Hepatocyte (in vitro differentiated cells): Measurements from ENCODE around the gene POC1B. TPM values are rescaled to one million over a fixed set of nuclear protein-coding genes. Genes with fewer than 3 reads are reported as not detected.
A peak's percentile ranks its signal among the peaks of the same experiment; 100 is the strongest.

Experiments used
- DNase-seq: peaks from one replicate; pipeline ENCODE4 v3.0.0-alpha.2; 2016; ENCODE audit warnings: low spot score
- H2AFZ ChIP-seq: fragments of 200-600 bp; sonication (generic); 2 replicates; pipeline ENCODE4 v1.6.0; 2016; ENCODE audit warnings: antibody characterized with exemption, mild to moderate bottlenecking
- H3K27ac ChIP-seq: fragments of 200-600 bp; sonication (generic); 2 replicates; pipeline ENCODE4 v1.5.1; 2016; ENCODE audit warnings: mild to moderate bottlenecking
- H3K27me3 ChIP-seq: fragments of 200-600 bp; sonication (generic); 2 replicates; pipeline ENCODE4 v1.6.1; 2016
- H3K36me3 ChIP-seq: fragments of 200-600 bp; sonication (generic); replicated peaks from 2 replicates; pipeline ENCODE4 v1.5.1; 2016; ENCODE audit warnings: low read depth; ENCODE audit not compliant: insufficient read depth
- H3K4me1 ChIP-seq: fragments of 200-600 bp; sonication (generic); 2 replicates; pipeline ENCODE4 v1.5.1; 2016; ENCODE audit warnings: mild to moderate bottlenecking, moderate library complexity; ENCODE audit not compliant: insufficient read depth
- H3K4me2 ChIP-seq: fragments of 200-600 bp; sonication (generic); 2 replicates; pipeline ENCODE4 v1.6.0; 2016
- H3K4me3 ChIP-seq: fragments of 200-600 bp; sonication (generic); 2 replicates; pipeline ENCODE4 v1.5.1; 2016; ENCODE audit warnings: mild to moderate bottlenecking
- H3K79me2 ChIP-seq: fragments of 200-600 bp; sonication (generic); 2 replicates; pipeline ENCODE4 v1.6.0; 2017; ENCODE audit warnings: mild to moderate bottlenecking
- H3K9me2 ChIP-seq: fragments of 200-600 bp; sonication (generic); replicated peaks from 2 replicates; pipeline ENCODE4 v1.6.0; 2017; ENCODE audit warnings: mild to moderate bottlenecking; ENCODE audit not compliant: insufficient read depth
- H3K9me3 ChIP-seq: fragments of 200-600 bp; sonication (generic); 2 replicates; pipeline ENCODE4 v1.5.1; 2016; ENCODE audit warnings: low read depth, mild to moderate bottlenecking
- H4K20me1 ChIP-seq: fragments of 200-600 bp; sonication (generic); 2 replicates; pipeline ENCODE4 v1.6.0; 2016; ENCODE audit warnings: mild to moderate bottlenecking; ENCODE audit not compliant: insufficient read depth, poor library complexity, severe bottlenecking
- EZH2 ChIP-seq: fragments of 200-600 bp; sonication (generic); IDR thresholded peaks from 2 replicates; pipeline ENCODE4 v1.6.1; 2016; ENCODE audit warnings: antibody characterized with exemption, mild to moderate bottlenecking, borderline replicate concordance
- EZH2phosphoT487 ChIP-seq: fragments of 200-600 bp; sonication (generic); IDR thresholded peaks from one replicate; pipeline ENCODE4 v1.6.1; 2018; ENCODE audit warnings: antibody characterized with exemption, mild to moderate bottlenecking, low read depth, moderate library complexity; ENCODE audit not compliant: unreplicated experiment, severe bottlenecking
- WGBS: methylation state at CpG from one replicate; pipeline ENCODE4 v1.1.6; 2016; ENCODE audit warnings: low lambda C conversion rate; ENCODE audit errors: missing lambda C conversion rate; 5-methylcytosine and 5-hydroxymethylcytosine counted together
- polyA plus RNA-seq: library from polyadenylated mRNA; unstranded; fragments of >200 nt; fragmentation: Nextera tagmentation; extraction: Ambion mirVana; gene quantifications from 2 replicates; pipeline ENCODE4 v1.2.1, GENCODE V29; 2016
- total RNA-seq: library from RNA; depleted of rRNA; stranded (reverse); fragments of >200 nt; gene quantifications from 2 replicates; pipeline ENCODE4 v1.2.3, GENCODE V29; 2014
- TF ChIP-seq, protein P1 (sequence below): fragments of 200-600 bp; sonication (generic); IDR thresholded peaks from 2 replicates; pipeline ENCODE4 v1.5.1; 2016; ENCODE audit warnings: antibody characterized with exemption, mild to moderate bottlenecking; ENCODE audit not compliant: poor library complexity

The POC1B gene
- total and polyA plus RNA-seq, 2 experiments from 2014 or later = 11.6 to 18.9 TPM

DNA sequence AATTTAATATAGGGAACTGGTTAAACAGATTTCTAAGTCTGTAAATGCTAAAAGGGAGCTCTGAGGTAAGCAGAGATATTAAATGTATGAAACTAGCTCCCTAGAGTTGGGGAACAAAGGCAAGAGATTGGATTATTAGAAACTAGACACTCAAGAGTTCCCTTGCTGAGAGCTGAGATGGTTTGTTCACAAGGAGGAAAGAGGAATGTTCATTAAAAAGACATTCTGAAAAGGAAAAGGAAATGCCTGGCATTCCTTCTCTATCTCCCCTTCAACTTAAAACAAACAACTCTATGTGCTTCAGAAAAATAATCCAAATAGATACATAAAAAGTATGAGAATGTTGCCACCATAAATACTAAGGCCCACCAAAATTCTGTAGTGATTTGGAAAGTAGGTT lies 74.9 kb downstream of the POC1B start:
- H3K79me2 ChIP-seq = no peaks in the 10 kb centered on the region
- H3K36me3 ChIP-seq = no peaks in the 10 kb centered on the region
- no peaks in the 10 kb centered on the region for H4K20me1 ChIP-seq
- DNase-seq = no peak
- no peak overlapping the region for H3K4me3 ChIP-seq
- H3K4me1 ChIP-seq = peaks cover 17% of the 10 kb centered on the region
- TF ChIP-seq EZH2 = no peak
- TF ChIP-seq, protein P1, sequence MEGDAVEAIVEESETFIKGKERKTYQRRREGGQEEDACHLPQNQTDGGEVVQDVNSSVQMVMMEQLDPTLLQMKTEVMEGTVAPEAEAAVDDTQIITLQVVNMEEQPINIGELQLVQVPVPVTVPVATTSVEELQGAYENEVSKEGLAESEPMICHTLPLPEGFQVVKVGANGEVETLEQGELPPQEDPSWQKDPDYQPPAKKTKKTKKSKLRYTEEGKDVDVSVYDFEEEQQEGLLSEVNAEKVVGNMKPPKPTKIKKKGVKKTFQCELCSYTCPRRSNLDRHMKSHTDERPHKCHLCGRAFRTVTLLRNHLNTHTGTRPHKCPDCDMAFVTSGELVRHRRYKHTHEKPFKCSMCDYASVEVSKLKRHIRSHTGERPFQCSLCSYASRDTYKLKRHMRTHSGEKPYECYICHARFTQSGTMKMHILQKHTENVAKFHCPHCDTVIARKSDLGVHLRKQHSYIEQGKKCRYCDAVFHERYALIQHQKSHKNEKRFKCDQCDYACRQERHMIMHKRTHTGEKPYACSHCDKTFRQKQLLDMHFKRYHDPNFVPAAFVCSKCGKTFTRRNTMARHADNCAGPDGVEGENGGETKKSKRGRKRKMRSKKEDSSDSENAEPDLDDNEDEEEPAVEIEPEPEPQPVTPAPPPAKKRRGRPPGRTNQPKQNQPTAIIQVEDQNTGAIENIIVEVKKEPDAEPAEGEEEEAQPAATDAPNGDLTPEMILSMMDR = no peak
- no peak for TF ChIP-seq EZH2phosphoT487
- H3K9me2 ChIP-seq = no peaks in the 10 kb centered on the region
- H3K27me3 ChIP-seq = no peaks in the 10 kb centered on the region
- no peaks in the 10 kb centered on the region for H3K9me3 ChIP-seq
- peak overlapping the region; percentile 54 for H3K27ac ChIP-seq
- H3K4me2 ChIP-seq = no peak overlapping the region
- no peak overlapping the region for H2AFZ ChIP-seq

DNA sequence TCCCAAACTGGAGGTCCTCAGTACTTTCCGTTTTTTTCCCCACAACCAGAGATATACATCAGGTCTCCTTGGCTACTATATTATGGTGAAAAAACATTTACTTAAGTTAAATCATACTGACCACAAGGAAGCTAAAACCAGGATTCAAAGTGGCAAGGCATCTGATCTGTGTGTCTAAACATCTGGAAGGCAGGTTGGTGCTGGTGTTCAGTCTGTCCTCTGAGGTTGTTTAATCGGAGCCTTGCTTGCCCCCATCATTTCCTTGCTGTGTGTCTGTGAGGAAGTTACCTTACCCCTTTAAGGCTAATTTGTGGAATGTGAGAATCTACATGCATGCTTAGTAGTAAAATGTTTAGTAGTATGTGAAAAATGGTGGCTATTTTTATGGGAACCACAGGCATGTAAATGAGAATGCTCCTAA lies 76.9 kb downstream of the POC1B start:
- no peak overlapping the region for H3K27ac ChIP-seq
- TF ChIP-seq, protein P1 = no peak
- no peak for TF ChIP-seq EZH2
- no peak for TF ChIP-seq EZH2phosphoT487
- no peak for DNase-seq
- no peak overlapping the region for H3K4me2 ChIP-seq
- no peaks in the 10 kb centered on the region for H3K27me3 ChIP-seq
- 85% methylated on average over 2 of the region's 2 CpGs for WGBS
- no peaks in the 10 kb centered on the region for H4K20me1 ChIP-seq
- H2AFZ ChIP-seq = no peak overlapping the region
- H3K4me1 ChIP-seq = peaks cover 17% of the 10 kb centered on the region
- no peak overlapping the region for H3K4me3 ChIP-seq
- H3K79me2 ChIP-seq = no peaks in the 10 kb centered on the region
- no peaks in the 10 kb centered on the region for H3K36me3 ChIP-seq
- H3K9me2 ChIP-seq = no peaks in the 10 kb centered on the region
- no peaks in the 10 kb centered on the region for H3K9me3 ChIP-seq

DNA sequence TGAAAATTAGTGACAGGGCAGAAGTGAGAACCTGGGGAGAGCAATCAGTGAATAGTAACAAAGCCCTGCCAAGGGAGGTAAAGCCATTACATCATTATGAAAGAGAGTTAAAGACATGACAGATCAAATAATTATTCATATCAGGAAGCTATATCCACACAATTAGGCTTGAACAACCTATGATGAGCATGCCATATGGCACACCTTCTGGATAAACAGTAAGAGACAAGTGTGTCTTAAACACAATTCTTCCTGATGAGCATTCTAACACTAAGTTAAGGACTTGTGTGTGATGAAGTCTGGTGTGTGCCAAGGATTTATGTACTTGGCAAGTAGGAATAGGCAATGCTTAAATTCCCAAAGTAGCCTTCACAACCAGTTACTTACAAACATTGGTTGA lies 77.3 kb downstream of the POC1B start:
- no peak for DNase-seq
- Histone ChIP-seq H3K27me3 (no peaks in the 10 kb centered on the region), H3K4me2 (no peak overlapping the region), H3K4me3 (no peak overlapping the region), H3K9me2 (no peaks in the 10 kb centered on the region), H2AFZ (no peak overlapping the region), H3K9me3 (no peaks in the 10 kb centered on the region), H3K4me1 (peaks cover 17% of the 10 kb centered on the region), H3K27ac (no peak overlapping the region), H4K20me1 (no peaks in the 10 kb centered on the region), H3K36me3 (no peaks in the 10 kb centered on the region), H3K79me2 (no peaks in the 10 kb centered on the region)
- TF ChIP-seq EZH2phosphoT487 (no peak), EZH2 (no peak)
- TF ChIP-seq, protein P1 = no peak

DNA sequence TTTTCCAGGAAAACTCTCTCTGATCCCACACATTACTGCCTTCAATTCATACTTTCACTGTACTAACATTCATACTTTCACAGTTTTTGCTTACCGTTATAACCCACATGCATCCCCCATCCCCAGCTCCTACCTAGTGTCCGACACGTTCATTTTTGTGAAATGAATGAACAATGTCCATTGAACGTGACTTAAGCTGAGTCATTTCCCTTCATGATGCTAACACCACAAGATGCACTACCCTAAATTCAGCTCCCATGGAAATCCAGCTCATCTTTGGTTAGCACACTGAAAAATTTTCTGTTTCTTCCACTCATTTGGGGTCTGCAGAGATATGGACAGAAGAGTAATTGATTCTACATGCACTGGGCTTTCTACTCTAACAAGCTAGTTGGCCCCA lies 85.9 kb downstream of the POC1B start:
- H4K20me1 ChIP-seq = no peaks in the 10 kb centered on the region
- H3K27me3 ChIP-seq = no peaks in the 10 kb centered on the region
- no peak overlapping the region for H3K27ac ChIP-seq
- no peaks in the 10 kb centered on the region for H3K36me3 ChIP-seq
- H3K4me1 ChIP-seq = no peaks in the 10 kb centered on the region
- H3K79me2 ChIP-seq = no peaks in the 10 kb centered on the region
- TF ChIP-seq, protein P1 = no peak
- TF ChIP-seq EZH2 = no peak
- TF ChIP-seq EZH2phosphoT487 = no peak
- H2AFZ ChIP-seq = no peak overlapping the region
- no peak for DNase-seq
- 96% methylated on average over 4 of the region's 4 CpGs for WGBS
- H3K4me3 ChIP-seq = no peak overlapping the region
- H3K9me3 ChIP-seq = no peaks in the 10 kb centered on the region
- H3K9me2 ChIP-seq = no peaks in the 10 kb centered on the region
- H3K4me2 ChIP-seq = no peak overlapping the region
